ENCODE measurements around the gene ANKS1B.

The ANKS1B gene

GRCh38 chr12:99152337-99152736, 832.4 kb downstream of the ANKS1B start:
- no peak for DNase-seq (ENCODE audit: low spot score)
- no peak for TF ChIP-seq CTCF (conservative IDR thresholded peaks at IDR 0.05; ENCODE audit: low read depth)
- CTCF ChIA-PET = no interaction called here
- POLR2A ChIA-PET (ENCODE audit: low non-redundant PET) = no interaction called here
- H3K27ac ChIP-seq = no peak overlapping the region

- ChIA-PET CTCF (no interaction called here), POLR2A (ENCODE audit: low non-redundant PET) (no interaction called here)
- no peak for DNase-seq (ENCODE audit: low spot score)
- H3K27ac ChIP-seq = no peak overlapping the region
- no peak for TF ChIP-seq CTCF (conservative IDR thresholded peaks at IDR 0.05; ENCODE audit: low read depth)
These were observed 833.0 kb downstream of the ANKS1B start for GRCh38 chr12:99151744-99152143.

- POLR2A ChIA-PET (ENCODE audit: low non-redundant PET) = no interaction called here
- CTCF ChIA-PET = interaction anchor here (0.7 kb wide), 1 partner anchor 227 kb away, joined by 4 read pairs; no protein-coding TSS in a partner anchor
- no peak for DNase-seq (ENCODE audit: low spot score)
- no peak for TF ChIP-seq CTCF (conservative IDR thresholded peaks at IDR 0.05; ENCODE audit: low read depth)
- no peak overlapping the region for H3K27ac ChIP-seq
These were observed 837.6 kb downstream of the ANKS1B start for GRCh38 chr12:99147130-99147529.

- no peak for DNase-seq (ENCODE audit: low spot score)
- no peak overlapping the region for H3K27ac ChIP-seq
- CTCF ChIA-PET = interaction anchor here (0.7 kb wide), 1 partner anchor 228 kb away, joined by 4 read pairs; no protein-coding TSS in a partner anchor
- TF ChIP-seq CTCF (conservative IDR thresholded peaks at IDR 0.05; ENCODE audit: low read depth) = no peak
- POLR2A ChIA-PET (ENCODE audit: low non-redundant PET) = no interaction called here
These were observed 838.0 kb downstream of the ANKS1B start for GRCh38 chr12:99146730-99147129.

GRCh38 chr12:99146185-99146584, 838.6 kb downstream of the ANKS1B start:
- H3K27ac ChIP-seq = no peak overlapping the region
- ChIA-PET POLR2A (ENCODE audit: low non-redundant PET) (no interaction called here), CTCF (no interaction called here)
- TF ChIP-seq CTCF (conservative IDR thresholded peaks at IDR 0.05; ENCODE audit: low read depth) = no peak
- DNase-seq (ENCODE audit: low spot score) = no peak

GRCh38 chr12:99142651-99143050, 842.1 kb downstream of the ANKS1B start:
- no peak for DNase-seq (ENCODE audit: low spot score)
- H3K27ac ChIP-seq = no peak overlapping the region
- POLR2A ChIA-PET (ENCODE audit: low non-redundant PET) = no interaction called here
- CTCF ChIA-PET = no interaction called here
- no peak for TF ChIP-seq CTCF (conservative IDR thresholded peaks at IDR 0.05; ENCODE audit: low read depth)
